Smooth muscle cell (in vitro differentiated cells): ENCODE results near the gene ZSCAN29. TPM values are rescaled to one million over a fixed set of nuclear protein-coding genes. Genes with fewer than 3 reads are reported as not detected.
"Not testable (repeated sequence)": the region's sequence is repeated elsewhere in the genome, so short reads cannot be mapped to it uniquely, and the experiment has no call there.

Experiments
- DNase-seq: peaks from one replicate; lab custom pipeline; 2025; ENCODE audit not compliant: unreplicated experiment; lab: John Stamatoyannopoulos, UW
- H2AFZ ChIP-seq: fragments of 200-600 bp; sonication (generic); 2 replicates; pipeline ENCODE4 v1.6.0; 2016; ENCODE audit warnings: antibody characterized with exemption, low read depth, mild to moderate bottlenecking
- H3F3A ChIP-seq: fragments of 200-600 bp; sonication (generic); 2 replicates; pipeline ENCODE4 v1.6.0; 2017; ENCODE audit warnings: antibody characterized with exemption, low read depth
- H3K27ac ChIP-seq: fragments of 200-600 bp; sonication (generic); 2 replicates; pipeline ENCODE4 v1.5.1; 2016; ENCODE audit warnings: low read depth, mild to moderate bottlenecking
- H3K27me3 ChIP-seq: fragments of 200-600 bp; sonication (generic); 2 replicates; pipeline ENCODE4 v1.6.1; 2016; ENCODE audit warnings: low read depth, mild to moderate bottlenecking
- H3K36me3 ChIP-seq: fragments of 200-600 bp; sonication (generic); 2 replicates; pipeline ENCODE4 v1.5.1; 2016; ENCODE audit warnings: low read depth
- H3K4me1 ChIP-seq: fragments of 200-600 bp; sonication (generic); 2 replicates; pipeline ENCODE4 v1.5.1; 2016; ENCODE audit warnings: low read depth
- H3K4me2 ChIP-seq: fragments of 200-600 bp; sonication (generic); 2 replicates; pipeline ENCODE4 v1.6.0; 2016; ENCODE audit warnings: mild to moderate bottlenecking
- H3K4me3 ChIP-seq: fragments of 200-600 bp; sonication (generic); 2 replicates; pipeline ENCODE4 v1.5.1; 2016; ENCODE audit warnings: mild to moderate bottlenecking
- H3K79me2 ChIP-seq: fragments of 200-600 bp; sonication (generic); 2 replicates; pipeline ENCODE4 v1.6.0; 2016; ENCODE audit warnings: low read depth, mild to moderate bottlenecking
- H3K9ac ChIP-seq: fragments of 200-600 bp; sonication (generic); 2 replicates; pipeline ENCODE4 v1.6.0; 2016; ENCODE audit warnings: low read depth
- H3K9me3 ChIP-seq: fragments of 200-600 bp; sonication (generic); replicated peaks from 2 replicates; pipeline ENCODE4 v1.5.1; 2016; ENCODE audit warnings: low read depth
- H4K20me1 ChIP-seq: fragments of 200-600 bp; sonication (generic); 2 replicates; pipeline ENCODE4 v1.6.0; 2016; ENCODE audit warnings: low read depth
- WGBS: methylation state at CpG from one replicate; pipeline ENCODE4 v1.1.7; 2016; ENCODE audit warnings: low lambda C conversion rate; 5-methylcytosine and 5-hydroxymethylcytosine counted together
- polyA plus RNA-seq: library from polyadenylated mRNA; unstranded; fragments of >200 nt; fragmentation: Nextera tagmentation; extraction: Ambion mirVana; gene quantifications from 2 replicates; pipeline ENCODE4 v1.2.1, GENCODE V29; 2016
- total RNA-seq: library from RNA; depleted of rRNA; stranded (reverse); fragments of >200 nt; gene quantifications from 2 replicates; pipeline ENCODE4 v1.2.3, GENCODE V29; 2014
- TF ChIP-seq, protein P1 (sequence below): fragments of 200-600 bp; sonication (generic); IDR thresholded peaks from 2 replicates; pipeline ENCODE4 v1.5.1; 2017; ENCODE audit warnings: borderline replicate concordance, mild to moderate bottlenecking, antibody characterized with exemption; ENCODE audit not compliant: insufficient read depth, poor library complexity, severe bottlenecking

The ZSCAN29 gene
- total and polyA plus RNA-seq, 2 experiments from 2014 or later = 6.3 to 20.9 TPM

DNA sequence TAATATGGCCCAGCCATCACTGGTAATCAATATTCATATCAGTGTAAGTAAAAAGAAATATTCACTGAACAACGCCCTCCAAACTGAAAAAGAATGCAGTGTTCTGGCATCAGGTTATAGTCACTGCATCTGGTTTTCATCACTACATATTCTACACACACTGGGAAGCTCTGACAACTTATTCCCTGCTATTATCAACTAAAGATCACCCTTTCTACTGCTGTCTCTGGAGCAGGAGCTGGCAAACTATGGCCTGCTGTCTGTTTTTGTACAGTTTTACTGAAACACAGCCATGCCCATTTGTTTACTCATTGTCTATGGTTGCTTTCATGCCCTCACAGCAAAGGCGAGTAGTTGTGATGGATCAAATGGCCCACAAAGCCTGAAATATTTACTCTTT lies 35.3 kb upstream of the ZSCAN29 start:
- Histone ChIP-seq H3K9ac (no peak overlapping the region), H2AFZ (no peak overlapping the region), H3K79me2 (no peaks in the 10 kb centered on the region), H3K27me3 (no peaks in the 10 kb centered on the region), H3K9me3 (no peaks in the 10 kb centered on the region), H3F3A (no peaks in the 10 kb centered on the region), H3K4me3 (no peak overlapping the region), H3K4me1 (no peaks in the 10 kb centered on the region), H3K36me3 (peaks cover 36% of the 10 kb centered on the region), H3K27ac (no peak overlapping the region), H4K20me1 (peaks cover 8% of the 10 kb centered on the region), H3K4me2 (no peak overlapping the region)
- 82% methylated on average over 2 of the region's 2 CpGs for WGBS
- DNase-seq = no peak
- TF ChIP-seq, protein P1, sequence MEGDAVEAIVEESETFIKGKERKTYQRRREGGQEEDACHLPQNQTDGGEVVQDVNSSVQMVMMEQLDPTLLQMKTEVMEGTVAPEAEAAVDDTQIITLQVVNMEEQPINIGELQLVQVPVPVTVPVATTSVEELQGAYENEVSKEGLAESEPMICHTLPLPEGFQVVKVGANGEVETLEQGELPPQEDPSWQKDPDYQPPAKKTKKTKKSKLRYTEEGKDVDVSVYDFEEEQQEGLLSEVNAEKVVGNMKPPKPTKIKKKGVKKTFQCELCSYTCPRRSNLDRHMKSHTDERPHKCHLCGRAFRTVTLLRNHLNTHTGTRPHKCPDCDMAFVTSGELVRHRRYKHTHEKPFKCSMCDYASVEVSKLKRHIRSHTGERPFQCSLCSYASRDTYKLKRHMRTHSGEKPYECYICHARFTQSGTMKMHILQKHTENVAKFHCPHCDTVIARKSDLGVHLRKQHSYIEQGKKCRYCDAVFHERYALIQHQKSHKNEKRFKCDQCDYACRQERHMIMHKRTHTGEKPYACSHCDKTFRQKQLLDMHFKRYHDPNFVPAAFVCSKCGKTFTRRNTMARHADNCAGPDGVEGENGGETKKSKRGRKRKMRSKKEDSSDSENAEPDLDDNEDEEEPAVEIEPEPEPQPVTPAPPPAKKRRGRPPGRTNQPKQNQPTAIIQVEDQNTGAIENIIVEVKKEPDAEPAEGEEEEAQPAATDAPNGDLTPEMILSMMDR = no peak

DNA sequence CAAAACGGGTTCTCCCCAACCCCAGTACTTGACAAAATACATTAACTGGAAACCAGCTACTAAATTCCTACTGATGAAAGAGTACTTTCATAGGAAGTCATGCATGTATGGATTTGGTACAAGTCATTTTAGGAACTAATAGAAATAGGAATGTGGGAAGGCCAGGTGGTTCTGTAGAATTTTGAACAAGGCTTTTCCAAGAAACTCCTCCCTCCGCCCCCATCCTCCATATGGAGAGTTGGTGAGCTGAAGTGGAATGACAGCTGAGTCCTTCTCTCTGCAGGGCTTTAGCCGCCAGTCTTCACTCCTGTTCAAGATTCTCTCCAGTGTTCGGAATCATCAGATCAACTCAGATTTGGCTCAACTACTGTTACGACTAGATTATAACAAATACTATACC lies 33.3 kb upstream of the ZSCAN29 start:
- DNase-seq = no peak
- 95% methylated on average over 5 of the region's 5 CpGs for WGBS
- TF ChIP-seq, protein P1 = no peak
- H3K9ac ChIP-seq = no peak overlapping the region
- H4K20me1 ChIP-seq = no peaks in the 10 kb centered on the region
- no peak overlapping the region for H3K4me2 ChIP-seq
- no peak overlapping the region for H3K27ac ChIP-seq
- H3K36me3 ChIP-seq = peaks cover 26% of the 10 kb centered on the region
- no peaks in the 10 kb centered on the region for H3F3A ChIP-seq
- H3K79me2 ChIP-seq = no peaks in the 10 kb centered on the region
- no peaks in the 10 kb centered on the region for H3K9me3 ChIP-seq
- H3K27me3 ChIP-seq = no peaks in the 10 kb centered on the region
- no peak overlapping the region for H3K4me3 ChIP-seq
- H3K4me1 ChIP-seq = no peaks in the 10 kb centered on the region
- no peak overlapping the region for H2AFZ ChIP-seq

DNA sequence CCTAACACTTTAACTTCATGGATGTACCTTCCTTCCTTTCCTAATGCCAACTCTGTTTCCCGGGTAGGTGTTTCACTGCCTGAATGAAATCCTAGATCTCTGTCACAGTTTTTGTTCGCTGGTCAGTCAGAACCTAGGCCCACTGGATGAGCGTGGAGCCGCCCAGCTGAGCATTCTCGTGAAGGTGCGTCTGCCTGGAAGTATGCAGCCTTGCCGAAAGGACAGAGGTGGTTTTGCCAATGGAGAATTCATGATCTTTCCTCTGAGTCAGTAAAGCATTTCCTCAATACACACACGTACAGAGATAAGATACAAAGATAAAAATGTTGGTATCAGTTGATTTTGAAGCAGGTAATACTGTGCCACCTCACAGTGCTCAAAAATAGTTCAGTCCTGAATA lies 32.8 kb upstream of the ZSCAN29 start:
- H3F3A ChIP-seq = no peaks in the 10 kb centered on the region
- no peaks in the 10 kb centered on the region for H3K4me1 ChIP-seq
- H3K4me3 ChIP-seq = no peak overlapping the region
- no peak overlapping the region for H3K27ac ChIP-seq
- TF ChIP-seq, protein P1 = no peak
- H3K9ac ChIP-seq = no peak overlapping the region
- no peak overlapping the region for H2AFZ ChIP-seq
- no peaks in the 10 kb centered on the region for H4K20me1 ChIP-seq
- no peak for DNase-seq
- no peak overlapping the region for H3K4me2 ChIP-seq
- WGBS = 93% methylated on average over 8 of the region's 8 CpGs
- no peaks in the 10 kb centered on the region for H3K79me2 ChIP-seq
- H3K36me3 ChIP-seq = peaks cover 21% of the 10 kb centered on the region
- no peaks in the 10 kb centered on the region for H3K9me3 ChIP-seq
- no peaks in the 10 kb centered on the region for H3K27me3 ChIP-seq

DNA sequence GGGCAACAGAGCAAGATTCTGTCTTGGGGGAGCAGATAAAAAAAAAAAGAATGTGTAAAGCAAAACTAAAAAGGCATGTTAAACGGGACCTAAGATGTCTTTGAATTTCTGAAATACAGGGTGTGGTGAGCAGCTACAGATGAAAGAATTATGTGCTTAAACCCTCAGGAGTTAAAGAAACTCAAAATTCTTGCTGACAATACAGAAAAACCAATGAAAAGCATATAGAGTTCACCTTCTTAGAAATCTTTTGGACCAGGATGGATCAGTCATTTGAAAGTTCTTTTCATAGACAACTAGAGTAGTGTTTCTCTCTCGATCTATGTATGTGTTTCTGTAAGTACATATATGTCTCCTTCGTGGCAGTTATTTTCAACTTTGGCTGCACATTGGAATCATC lies 31.4 kb upstream of the ZSCAN29 start:
- H2AFZ ChIP-seq = no peak overlapping the region
- no peaks in the 10 kb centered on the region for H3K4me1 ChIP-seq
- TF ChIP-seq, protein P1 = no peak
- WGBS = 97% methylated on average over 3 of the region's 3 CpGs
- H3K36me3 ChIP-seq = peaks cover 19% of the 10 kb centered on the region
- H4K20me1 ChIP-seq = no peaks in the 10 kb centered on the region
- H3K4me3 ChIP-seq = no peak overlapping the region
- H3K27ac ChIP-seq = no peak overlapping the region
- no peak overlapping the region for H3K9ac ChIP-seq
- H3K9me3 ChIP-seq = no peaks in the 10 kb centered on the region
- H3K4me2 ChIP-seq = no peak overlapping the region
- H3K27me3 ChIP-seq = no peaks in the 10 kb centered on the region
- DNase-seq = no peak
- H3K79me2 ChIP-seq = no peaks in the 10 kb centered on the region
- no peaks in the 10 kb centered on the region for H3F3A ChIP-seq

DNA sequence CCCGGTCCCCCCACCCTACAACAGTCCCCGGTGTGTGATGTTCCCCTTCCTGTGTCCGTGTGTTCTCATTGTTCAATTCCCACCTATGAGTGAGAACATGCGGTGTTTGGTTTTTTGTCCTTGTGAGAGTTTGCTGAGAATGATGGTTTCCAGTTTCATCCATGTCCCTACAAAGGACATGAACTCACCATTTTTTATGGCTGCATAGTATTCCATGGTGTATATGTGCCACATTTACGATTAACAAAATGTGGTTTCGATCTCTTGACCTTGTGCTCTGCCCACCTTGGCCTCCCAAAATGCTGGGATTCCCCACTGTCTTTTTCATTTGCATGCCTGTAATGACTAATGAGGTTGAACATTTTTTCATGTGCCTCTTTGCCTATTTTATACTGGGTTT lies 22.7 kb upstream of the ZSCAN29 start:
- H3K9ac ChIP-seq, H3K4me1 ChIP-seq, H3K27ac ChIP-seq, H3K36me3 ChIP-seq, H2AFZ ChIP-seq, H3K9me3 ChIP-seq, H3K27me3 ChIP-seq, H4K20me1 ChIP-seq, H3K4me2 ChIP-seq, H3F3A ChIP-seq, H3K4me3 ChIP-seq, H3K79me2 ChIP-seq, DNase-seq: not testable (repeated sequence)
- over 99% methylated on average over 6 of the region's 6 CpGs for WGBS
